Neural progenitor cell (in vitro differentiated cells): ENCODE measurements around the gene PJVK.

Experiments used
- CTCF ChIP-seq: fragments of 200-600 bp; sonication (generic); IDR thresholded peaks from 2 replicates; pipeline ENCODE4 v1.5.1; 2017; ENCODE audit warnings: antibody characterized with exemption, mild to moderate bottlenecking
- EZH2 ChIP-seq: fragments of 200-600 bp; sonication (generic); IDR thresholded peaks from 2 replicates; pipeline ENCODE4 v1.6.1; 2017; ENCODE audit warnings: antibody characterized with exemption, mild to moderate bottlenecking, moderate library complexity

GRCh38 chr2:178450524-178450773 is 729 bp upstream of the PJVK start:
- TF ChIP-seq CTCF, result no peak
- TF ChIP-seq EZH2, result no peak
